ENCODE results near the gene ARAP2.

Gene ARAP2

GRCh38 chr4:36024901-36025660 is 219.2 kb downstream of the ARAP2 start:
- H3K27me3 ChIP-seq (ENCODE audit: insufficient read depth, low read depth, severe bottlenecking) = peaks cover 13% of the 10 kb centered on the region
- TF ChIP-seq, protein P1, sequence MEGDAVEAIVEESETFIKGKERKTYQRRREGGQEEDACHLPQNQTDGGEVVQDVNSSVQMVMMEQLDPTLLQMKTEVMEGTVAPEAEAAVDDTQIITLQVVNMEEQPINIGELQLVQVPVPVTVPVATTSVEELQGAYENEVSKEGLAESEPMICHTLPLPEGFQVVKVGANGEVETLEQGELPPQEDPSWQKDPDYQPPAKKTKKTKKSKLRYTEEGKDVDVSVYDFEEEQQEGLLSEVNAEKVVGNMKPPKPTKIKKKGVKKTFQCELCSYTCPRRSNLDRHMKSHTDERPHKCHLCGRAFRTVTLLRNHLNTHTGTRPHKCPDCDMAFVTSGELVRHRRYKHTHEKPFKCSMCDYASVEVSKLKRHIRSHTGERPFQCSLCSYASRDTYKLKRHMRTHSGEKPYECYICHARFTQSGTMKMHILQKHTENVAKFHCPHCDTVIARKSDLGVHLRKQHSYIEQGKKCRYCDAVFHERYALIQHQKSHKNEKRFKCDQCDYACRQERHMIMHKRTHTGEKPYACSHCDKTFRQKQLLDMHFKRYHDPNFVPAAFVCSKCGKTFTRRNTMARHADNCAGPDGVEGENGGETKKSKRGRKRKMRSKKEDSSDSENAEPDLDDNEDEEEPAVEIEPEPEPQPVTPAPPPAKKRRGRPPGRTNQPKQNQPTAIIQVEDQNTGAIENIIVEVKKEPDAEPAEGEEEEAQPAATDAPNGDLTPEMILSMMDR (IDR thresholded peaks at IDR 0.05; ENCODE audit: low read depth, low read length) = no peak
- H3K9me3 ChIP-seq (ENCODE audit: severe bottlenecking) = no peaks in the 10 kb centered on the region
- H3K4me3 ChIP-seq (ENCODE audit: low read depth, low read length) = no peak overlapping the region
- no peaks in the 10 kb centered on the region for H3K36me3 ChIP-seq
- H3K27ac ChIP-seq = no peak overlapping the region
- no peak for DNase-seq

DNA sequence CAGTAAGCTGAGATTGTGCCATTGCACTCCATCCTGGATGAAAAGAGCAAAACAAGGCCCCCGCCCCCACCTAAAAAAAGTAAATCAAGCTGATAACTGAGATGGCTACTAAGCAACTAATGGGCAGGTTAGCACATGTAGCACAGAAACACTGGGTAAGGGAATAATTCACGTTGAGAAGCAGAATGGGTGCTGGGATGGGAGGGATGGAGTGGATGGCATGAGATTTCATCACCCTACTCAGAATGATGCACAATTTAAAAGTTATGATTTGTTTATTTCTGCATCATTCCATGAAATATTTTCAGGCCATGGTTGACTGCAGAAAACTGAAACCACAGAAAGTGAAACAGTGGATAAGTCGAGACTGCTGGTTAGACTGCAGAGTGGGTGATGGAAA is 224.0 kb downstream of the ARAP2 start:
- DNase-seq = no peak
- Histone ChIP-seq H3K27me3 (ENCODE audit: insufficient read depth, low read depth, severe bottlenecking) (peaks cover 16% of the 10 kb centered on the region), H3K9me3 (ENCODE audit: severe bottlenecking) (no peaks in the 10 kb centered on the region), H3K4me3 (ENCODE audit: low read depth, low read length) (no peak overlapping the region), H3K36me3 (no peaks in the 10 kb centered on the region), H3K27ac (no peak overlapping the region)
- TF ChIP-seq, protein P1 (IDR thresholded peaks at IDR 0.05; ENCODE audit: low read depth, low read length) = no peak

Data from WERI-Rb-1 (cell line).